ENCODE measurements around the gene CEP83.

DNA sequence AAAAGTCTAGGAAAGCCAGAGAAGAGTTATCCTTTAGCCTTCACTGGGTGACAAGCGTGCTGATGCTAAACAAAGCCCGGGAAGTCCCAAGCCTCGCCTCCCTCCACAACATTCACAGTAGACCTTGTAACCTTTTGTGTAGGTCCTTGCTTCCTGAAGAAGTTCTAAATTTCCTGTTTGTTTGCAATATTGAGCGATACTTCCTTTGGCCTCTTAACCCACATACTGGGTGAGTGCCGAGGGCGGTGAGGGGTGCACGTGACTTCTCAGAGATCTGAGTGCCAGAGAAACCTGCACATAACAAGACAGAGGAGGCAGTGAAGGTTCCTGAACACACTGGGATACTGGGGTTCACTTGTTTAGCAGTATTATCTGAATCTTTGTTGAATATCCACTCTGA lies 177.0 kb downstream of the CEP83 start:
- TF ChIP-seq CTCF (IDR thresholded peaks at IDR 0.05) (no peak), POLR2A (IDR thresholded peaks at IDR 0.05) (no peak), POLR2AphosphoS5 (IDR thresholded peaks at IDR 0.05) (peak in 1 of 2 donors; percentile 72)
